K562 (cell line): ENCODE results near the gene USP10. TPM values are rescaled to one million over a fixed set of nuclear protein-coding genes. Genes with fewer than 3 reads are reported as not detected.

Experiments
- ATF4 ChIP-seq: fragments of 450-650 bp; formaldehyde crosslinking; IDR thresholded peaks from 2 replicates; pipeline ENCODE4 v1.4.0; 2022; ENCODE audit warnings: mild to moderate bottlenecking, moderate library complexity
- CLOCK ChIP-seq: fragments of 250-450 bp; sonication (Bioruptor Pico); IDR thresholded peaks from 2 replicates; pipeline ENCODE4 v1.4.0; 2020; ENCODE audit warnings: mild to moderate bottlenecking, moderate library complexity, borderline replicate concordance
- CREM ChIP-seq: IDR thresholded peaks from 2 replicates; pipeline ENCODE4 v1.6.1; 2014; ENCODE audit warnings: antibody characterized with exemption, low read depth
- CTCFL ChIP-seq: IDR thresholded peaks from 2 replicates; pipeline ENCODE4 v1.6.1; 2011; ENCODE audit warnings: borderline replicate concordance, low read depth, mild to moderate bottlenecking, moderate library complexity, low read length; ENCODE audit not compliant: insufficient read depth, poor library complexity, severe bottlenecking
- E2F4 ChIP-seq: sonication (generic); formaldehyde crosslinking; IDR thresholded peaks from 2 replicates; pipeline ENCODE4 v1.8.0; 2022; ENCODE audit warnings: mild to moderate bottlenecking, low read depth, missing genetic modification reagents
- HCFC1 ChIP-seq: IDR thresholded peaks from 2 replicates; pipeline ENCODE4 v1.6.1; 2012; ENCODE audit warnings: low read depth, low read length, improper control_type of control experiment
- HDAC1 ChIP-seq, 2 experiments: fragments of 450-650 bp; IDR thresholded peaks; 2 replicates each; pipeline ENCODE4 v1.6.1; 2016 to 2017; ENCODE audit warnings: inconsistent platforms in 1 of 2, mild to moderate bottlenecking in 1 of 2, moderate library complexity in 1 of 2
- HDAC3 ChIP-seq: fragments of 450-650 bp; IDR thresholded peaks from 2 replicates; pipeline ENCODE4 v1.6.1; 2018; ENCODE audit warnings: borderline replicate concordance, mild to moderate bottlenecking, moderate library complexity; ENCODE audit not compliant: partially characterized antibody
- HDAC6 ChIP-seq: IDR thresholded peaks from 2 replicates; pipeline ENCODE4 v1.6.1; 2012; ENCODE audit warnings: low read depth, mild to moderate bottlenecking, control low read depth, inconsistent platforms, low read length, moderate library complexity
- KLF16 ChIP-seq: IDR thresholded peaks from 2 replicates; pipeline ENCODE4 v1.6.1; 2016; ENCODE audit warnings: antibody characterized with exemption
- LARP7 ChIP-seq: fragments of 450-650 bp; IDR thresholded peaks from 2 replicates; pipeline ENCODE4 v1.6.1; 2016
- MTA3 ChIP-seq: fragments of 450-650 bp; formaldehyde crosslinking; IDR thresholded peaks from 2 replicates; pipeline ENCODE4 v1.6.1; 2017; ENCODE audit warnings: mild to moderate bottlenecking, borderline replicate concordance
- NCOR1 ChIP-seq: fragments of 450-650 bp; IDR thresholded peaks from 2 replicates; pipeline ENCODE4 v1.6.1; 2016; ENCODE audit warnings: mild to moderate bottlenecking, moderate library complexity
- POLR2AphosphoS5 ChIP-seq: IDR thresholded peaks from 2 replicates; pipeline ENCODE4 v1.6.1; 2011; ENCODE audit warnings: mild to moderate bottlenecking, low read depth, low read length, moderate library complexity; ENCODE audit not compliant: control insufficient read depth, insufficient read depth
- PYGO2 ChIP-seq: fragments of 450-650 bp; IDR thresholded peaks from 2 replicates; pipeline ENCODE4 v1.6.1; 2016; ENCODE audit warnings: mild to moderate bottlenecking, missing genetic modification characterization, moderate library complexity, missing compliant biosample characterization
- RNF2 ChIP-seq: sonication (generic); IDR thresholded peaks from 2 replicates; pipeline ENCODE4 v1.6.1; 2016
- SMAD3 ChIP-seq: fragments of 450-650 bp; formaldehyde crosslinking; conservative IDR thresholded peaks from 2 replicates; pipeline ENCODE4 v1.4.0; 2020; ENCODE audit warnings: mild to moderate bottlenecking
- SMC3 ChIP-seq: conservative IDR thresholded peaks from 2 replicates; pipeline ENCODE4 v1.6.1; 2011; ENCODE audit warnings: low read depth, low read length, improper control_type of control experiment; ENCODE audit not compliant: insufficient read depth
- SRSF1 ChIP-seq: fragments of 200-400 bp; formaldehyde crosslinking; IDR thresholded peaks from 2 replicates; pipeline ENCODE4 v1.6.1; 2017; ENCODE audit warnings: mild to moderate bottlenecking, low read depth, low read length, moderate library complexity
- TAF15 ChIP-seq: fragments of 200-400 bp; formaldehyde crosslinking; IDR thresholded peaks from 2 replicates; pipeline ENCODE4 v1.6.1; 2017; ENCODE audit warnings: mild to moderate bottlenecking, low read depth, low read length, moderate library complexity
- TGIF2 ChIP-seq: sonication (generic); formaldehyde crosslinking; IDR thresholded peaks from 2 replicates; pipeline ENCODE4 v1.8.1; 2022; ENCODE audit warnings: mild to moderate bottlenecking, missing genetic modification reagents, moderate library complexity
- polyA plus RNA-seq, 8 experiments: library from polyadenylated mRNA; depleted of rRNA in 4 of 8; stranded (reverse) in 5 of 8; unstranded in 3 of 8; fragments of >200 nt; fragmentation: Nextera tagmentation in 2 of 8; fragmentation: Illumina TruSeq in 1 of 8; extraction: Ambion mirVana in 2 of 8; extraction: Trizol in 1 of 8; gene quantifications; 2 replicates each; pipeline versions ENCODE4 v1.2.1 to v1.2.3, GENCODE V29; 2011 to 2014; ENCODE audit warnings: inconsistent platforms in 1 of 8, missing spikeins in 1 of 8
- total RNA-seq, 7 experiments: library from RNA; depleted of rRNA in 6 of 7; stranded (reverse); fragments of >200 nt in 6 of 7; fragmentation: Illumina TruSeq in 2 of 7; extraction: Trizol in 2 of 7; gene quantifications; 2 replicates each; pipeline versions ENCODE4 v1.2.1 to v1.2.3, GENCODE V29; 2011 to 2021; ENCODE audit warnings: low replicate concordance in 1 of 7

Gene USP10
- total and polyA plus RNA-seq, 9 of the 15 experiments (the other 6 are each of a cell fraction or from before 2014, with no cell fraction given): 61.7 to 197 (median 116) TPM

- TF ChIP-seq CTCFL: peak; percentile 93
- TF ChIP-seq CREM: peak; percentile 80
- TF ChIP-seq CLOCK (CRISPR knock-in tag): no peak
- TF ChIP-seq SRSF1: no peak
- no peak for TF ChIP-seq PYGO2 (tag)
- no peak for TF ChIP-seq HDAC3
- no peak for TF ChIP-seq RNF2
- no peak for TF ChIP-seq E2F4 (CRISPR knock-in tag)
- 0 out of 2 replicates have a peak, but pooled peaks have one; percentile 37 for TF ChIP-seq TGIF2 (CRISPR knock-in tag)
- no peak for TF ChIP-seq ATF4 (CRISPR knock-in tag)
- no peak for TF ChIP-seq HDAC6
- TF ChIP-seq KLF16: no peak
- no peak for TF ChIP-seq SMAD3 (CRISPR knock-in tag)
- 0 out of 2 replicates have a peak, but pooled peaks have one; percentile 52 for TF ChIP-seq POLR2AphosphoS5
- TF ChIP-seq MTA3: 0 out of 2 replicates have a peak, but pooled peaks have one; percentile 52
- TF ChIP-seq LARP7: no peak
- peak; percentile 42 for TF ChIP-seq HCFC1
- no peak for TF ChIP-seq NCOR1
- TF ChIP-seq SMC3: peak; percentile 72
- no peak for TF ChIP-seq HDAC1 (IDR thresholded peaks at IDR 0.05)
- TF ChIP-seq TAF15: no peak
Measured at GRCh38 chr16:84738255-84739038, 38.6 kb downstream of the USP10 start (continued).
